H1 (cell line): ENCODE measurements around the gene KIF5C. TPM values are rescaled to one million over a fixed set of nuclear protein-coding genes. Genes with fewer than 3 reads are reported as not detected.

Experiments used
- CTCF ChIA-PET: fragments of 300-600 bp; sonication (Branson Sonifier 250); formaldehyde crosslinking; loops from one replicate; lab custom pipeline; 2021; ENCODE audit not compliant: partially characterized antibody; lab: Charles Lee
- POLR2A ChIA-PET: fragments of 300-600 bp; sonication (Branson Sonifier 250); formaldehyde crosslinking; loops from one replicate; lab custom pipeline; 2021; ENCODE audit warnings: inconsistent platforms; ENCODE audit not compliant: partially characterized antibody; lab: Charles Lee
- DNase-seq, 2 experiments: peaks; one replicate each; pipeline versions ENCODE4 v3.0.0 to v3.0.0-alpha.2; 2010 to 2022; ENCODE audit warnings: low spot score in 2 of 2, low read depth in 1 of 2, mixed read lengths in 1 of 2
- FAIRE-seq: peaks from 2 replicates; lab custom pipeline; 2011; peaks lifted over from hg19 to GRCh38; lab: Jason Lieb, UNC
- H2AFZ ChIP-seq: 2 replicates; pipeline ENCODE4 v1.8.1; 2012; ENCODE audit warnings: low read length, inconsistent platforms
- H2AK5ac ChIP-seq: 2 replicates; pipeline ENCODE4 v1.6.1; 2013; ENCODE audit warnings: low read depth, low read length
- H2BK120ac ChIP-seq: replicated peaks from 2 replicates; pipeline ENCODE3; 2013; ENCODE audit warnings: low read depth, low read length, inconsistent platforms
- H2BK12ac ChIP-seq: 2 replicates; pipeline ENCODE4 v1.6.1; 2013; ENCODE audit warnings: low read depth, low read length
- H2BK15ac ChIP-seq: 2 replicates; pipeline ENCODE4 v1.6.1; 2013; ENCODE audit warnings: low read length
- H2BK20ac ChIP-seq: 2 replicates; pipeline ENCODE4 v1.6.1; 2013; ENCODE audit warnings: low read length
- H2BK5ac ChIP-seq: 2 replicates; pipeline ENCODE4 v1.6.1; 2013; ENCODE audit warnings: low read depth, low read length
- H3K14ac ChIP-seq: 2 replicates; pipeline ENCODE4 v1.6.1; 2013; ENCODE audit warnings: inconsistent platforms; ENCODE audit not compliant: insufficient read length
- H3K18ac ChIP-seq: 2 replicates; pipeline ENCODE4 v1.6.1; 2013; ENCODE audit warnings: low read length; ENCODE audit errors: extremely low read depth
- H3K23ac ChIP-seq: 2 replicates; pipeline ENCODE4 v1.6.1; 2013; ENCODE audit warnings: inconsistent platforms; ENCODE audit not compliant: insufficient read length
- H3K23me2 ChIP-seq: 2 replicates; pipeline ENCODE4 v1.6.1; 2013; ENCODE audit warnings: low read depth, low read length
- H3K27ac ChIP-seq: 2 replicates; pipeline ENCODE4 v1.6.1; 2011; ENCODE audit warnings: low read depth, low read length, inconsistent platforms
- H3K27me3 ChIP-seq, 4 experiments: replicated peaks in 1 of 4; 1 replicate in 1 of 4; 2 replicates in 3 of 4; pipeline versions ENCODE4 v1.6.1 to v1.8.1; 2011 to 2013; ENCODE audit warnings: low read length in 3 of 4, mild to moderate bottlenecking in 3 of 4, inconsistent platforms in 2 of 4, mixed read lengths in 2 of 4, moderate library complexity in 1 of 4; ENCODE audit not compliant: control insufficient read depth in 3 of 4, insufficient read depth in 3 of 4; ENCODE audit errors: extremely low read depth in 1 of 4
- H3K36me3 ChIP-seq, 4 experiments: 2 replicates each; pipeline versions ENCODE4 v1.6.1 to v1.8.1; 2011 to 2013; ENCODE audit warnings: mild to moderate bottlenecking in 4 of 4, low read length in 3 of 4, moderate library complexity in 2 of 4, control low read depth in 1 of 4, inconsistent platforms in 1 of 4; ENCODE audit not compliant: insufficient read depth in 4 of 4, control insufficient read depth in 2 of 4
- H3K4ac ChIP-seq: replicated peaks from 2 replicates; pipeline ENCODE3; 2013; ENCODE audit warnings: low read length, low read depth, mixed read lengths, inconsistent platforms; ENCODE audit not compliant: insufficient read length
- H3K4me1 ChIP-seq, 4 experiments: replicated peaks in 1 of 4; 1 replicate in 1 of 4; 2 replicates in 3 of 4; pipeline versions ENCODE4 v1.6.1 to v1.8.1; 2011 to 2013; ENCODE audit warnings: low read length in 3 of 4, inconsistent platforms in 2 of 4, mixed read lengths in 1 of 4; ENCODE audit not compliant: insufficient read depth in 4 of 4, control insufficient read depth in 3 of 4
- H3K4me2 ChIP-seq, 2 experiments: 2 replicates each; pipeline versions ENCODE4 v1.6.1 to v1.8.1; 2011 to 2013; ENCODE audit warnings: low read depth in 2 of 2, low read length in 2 of 2, control low read depth in 1 of 2, inconsistent platforms in 1 of 2, mild to moderate bottlenecking in 1 of 2; ENCODE audit not compliant: insufficient read depth in 1 of 2
- H3K4me3 ChIP-seq, 4 experiments: fragments of 200-600, 300-600 bp in 1 of 4; sonication (generic), shearing (Covaris generic), sonication (Bioruptor Twin) in 1 of 4; 2 replicates each; pipeline versions ENCODE4 v1.5.1 to v1.8.1; 2011 to 2016; ENCODE audit warnings: low read length in 4 of 4, low read depth in 3 of 4, control low read depth in 2 of 4, inconsistent platforms in 2 of 4, mild to moderate bottlenecking in 2 of 4, mixed read lengths in 1 of 4, moderate library complexity in 1 of 4; ENCODE audit not compliant: insufficient read depth in 2 of 4; ENCODE audit errors: extremely low read depth in 1 of 4
- H3K56ac ChIP-seq: replicated peaks from 2 replicates; pipeline ENCODE3; 2013; ENCODE audit warnings: low read depth, mild to moderate bottlenecking, mixed read lengths, low read length, inconsistent platforms; ENCODE audit not compliant: insufficient read length
- H3K79me1 ChIP-seq: 2 replicates; pipeline ENCODE4 v1.6.1; 2013; ENCODE audit warnings: low read depth, low read length, control low read depth
- H3K79me2 ChIP-seq, 2 experiments: 2 replicates each; pipeline versions ENCODE4 v1.6.1 to v1.8.1; 2012 to 2013; ENCODE audit warnings: low read length in 2 of 2, mild to moderate bottlenecking in 2 of 2, inconsistent platforms in 1 of 2; ENCODE audit not compliant: insufficient read depth in 2 of 2, control insufficient read depth in 1 of 2
- H3K9ac ChIP-seq, 4 experiments: replicated peaks in 1 of 4; 1 replicate in 1 of 4; 2 replicates in 3 of 4; pipeline versions ENCODE4 v1.6.1 to v1.8.1; 2011 to 2013; ENCODE audit warnings: low read depth in 3 of 4, low read length in 3 of 4, control low read depth in 2 of 4, mild to moderate bottlenecking in 2 of 4, moderate library complexity in 2 of 4, inconsistent platforms in 1 of 4; ENCODE audit errors: extremely low read depth in 1 of 4
- H3K9me3 ChIP-seq, 2 experiments: 2 replicates each; pipeline versions ENCODE4 v1.6.1 to v1.8.1; 2012 to 2013; ENCODE audit warnings: mild to moderate bottlenecking in 2 of 2, moderate library complexity in 2 of 2, control low read depth in 1 of 2, inconsistent platforms in 1 of 2, low read depth in 1 of 2, low read length in 1 of 2, mixed read lengths in 1 of 2; ENCODE audit not compliant: insufficient read depth in 2 of 2
- H4K20me1 ChIP-seq, 2 experiments: replicated peaks in 1 of 2; 2 replicates each; pipeline versions ENCODE3 to v1.8.1; 2011 to 2013; ENCODE audit warnings: inconsistent platforms in 2 of 2, low read length in 2 of 2, mild to moderate bottlenecking in 1 of 2; ENCODE audit not compliant: insufficient read depth in 2 of 2, control insufficient read depth in 1 of 2
- H4K5ac ChIP-seq: 2 replicates; pipeline ENCODE4 v1.6.1; 2013; ENCODE audit warnings: low read length, low read depth, mixed read lengths, inconsistent platforms; ENCODE audit not compliant: insufficient read length
- H4K8ac ChIP-seq: 2 replicates; pipeline ENCODE4 v1.8.0; 2013; ENCODE audit warnings: mild to moderate bottlenecking, moderate library complexity, low read length, inconsistent platforms; ENCODE audit not compliant: insufficient read depth; ENCODE audit errors: extremely low read depth
- H4K91ac ChIP-seq: replicated peaks from 2 replicates; pipeline ENCODE3; 2013; ENCODE audit warnings: low read length, mixed read lengths, inconsistent platforms; ENCODE audit not compliant: insufficient read length
- CEBPB ChIP-seq: IDR thresholded peaks from 2 replicates; pipeline ENCODE4 v1.6.1; 2012; ENCODE audit warnings: low read depth, low read length
- CTBP2 ChIP-seq: IDR thresholded peaks from 2 replicates; pipeline ENCODE4 v1.7.0; 2011; ENCODE audit warnings: borderline replicate concordance, mild to moderate bottlenecking, moderate library complexity, mixed read lengths, low read length; ENCODE audit not compliant: insufficient read depth, insufficient read length
- EP300 ChIP-seq, 2 experiments: IDR thresholded peaks; 1 replicate in 1 of 2; 2 replicates in 1 of 2; pipeline ENCODE4 v1.6.1; 2011 to 2012; ENCODE audit warnings: low read depth in 2 of 2, low read length in 2 of 2, mild to moderate bottlenecking in 2 of 2, borderline replicate concordance in 1 of 2, inconsistent platforms in 1 of 2, moderate library complexity in 1 of 2
- EZH2 ChIP-seq: fragments of 200-600 bp; sonication (generic); IDR thresholded peaks from 2 replicates; pipeline ENCODE4 v1.7.1; 2012; ENCODE audit warnings: low read depth, mild to moderate bottlenecking, moderate library complexity, low read length, inconsistent platforms; ENCODE audit not compliant: severe bottlenecking
- GABPA ChIP-seq: IDR thresholded peaks from 2 replicates; pipeline ENCODE4 v1.6.1; 2011; ENCODE audit warnings: mild to moderate bottlenecking, low read length, moderate library complexity, borderline replicate concordance; ENCODE audit not compliant: insufficient read depth
- NANOG ChIP-seq: IDR thresholded peaks from 2 replicates; pipeline ENCODE4 v1.6.1; 2011; ENCODE audit warnings: low read length, low read depth, mild to moderate bottlenecking, inconsistent platforms; ENCODE audit not compliant: insufficient read depth, poor library complexity, severe bottlenecking
- RAD21 ChIP-seq, 2 experiments: IDR thresholded peaks in 1 of 2; conservative IDR thresholded peaks in 1 of 2; 2 replicates each; pipeline ENCODE4 v1.6.1; 2011; ENCODE audit warnings: low read depth in 2 of 2, low read length in 2 of 2, improper control_type of control experiment in 1 of 2, inconsistent platforms in 1 of 2, mild to moderate bottlenecking in 1 of 2, moderate library complexity in 1 of 2
- RBBP5 ChIP-seq: IDR thresholded peaks from 2 replicates; pipeline ENCODE4 v1.7.1; 2012; ENCODE audit warnings: low read depth, mild to moderate bottlenecking, inconsistent platforms, low read length, moderate library complexity, borderline replicate concordance
- SAP30 ChIP-seq: fragments of 300-600 bp; sonication (generic); IDR thresholded peaks from 2 replicates; pipeline ENCODE4 v1.7.1; 2012; ENCODE audit warnings: low read length, moderate library complexity, mild to moderate bottlenecking, inconsistent platforms; ENCODE audit not compliant: insufficient read depth, insufficient replicate concordance
- TAF1 ChIP-seq: IDR thresholded peaks from 2 replicates; pipeline ENCODE4 v1.6.1; 2011; ENCODE audit warnings: mild to moderate bottlenecking, low read depth, low read length
- WGBS, 2 experiments: shearing (Covaris generic) in 1 of 2; methylation state at CpG; one replicate each; pipeline versions ENCODE4 v1.1.6 to v1.1.7; 2013 to 2015; ENCODE audit warnings: low lambda C conversion rate in 2 of 2, mixed read lengths in 2 of 2, inconsistent platforms in 1 of 2, low coverage in 1 of 2, missing lambda C conversion rate in 1 of 2; ENCODE audit not compliant: insufficient replicate concordance in 2 of 2, insufficient coverage in 1 of 2, insufficient read length in 1 of 2; ENCODE audit errors: extremely low coverage in 1 of 2, missing lambda C conversion rate in 1 of 2; 5-methylcytosine and 5-hydroxymethylcytosine counted together
- polyA plus RNA-seq, 7 experiments: library from polyadenylated mRNA; depleted of rRNA in 3 of 7; stranded (reverse) in 5 of 7; unstranded in 2 of 7; fragments of >200 nt in 5 of 7; fragments of 200-250 nt in 2 of 7; gene quantifications; 1 replicate in 5 of 7; 2 replicates in 1 of 7; 4 replicates in 1 of 7; pipeline versions ENCODE4 v1.2.1 to v1.2.3, GENCODE V29; 2011 to 2013; ENCODE audit warnings: missing spikeins in 2 of 7, mixed read lengths in 2 of 7
- total RNA-seq: library from RNA; stranded (reverse); fragmentation: NEBNext Ultra II Directional; extraction: Animal tissue kit (Norgen Biotek cat#: 25700); gene quantifications from 2 replicates; pipeline ENCODE4 v1.2.1, GENCODE V29; 2021

KIF5C gene
- total and polyA plus RNA-seq, 2 of the 8 experiments (the other 6 are each of a cell fraction or from before 2014, with no cell fraction given) = 16.3 to 66.4 TPM

- no peak overlapping the region for H3K4me2 ChIP-seq
- no peak overlapping the region for H2BK5ac ChIP-seq
- no peak overlapping the region for H3K18ac ChIP-seq
- H2BK15ac ChIP-seq = no peak overlapping the region
- H3K79me1 ChIP-seq = no peaks in the 10 kb centered on the region
- no peak overlapping the region for H3K27ac ChIP-seq
- no peaks in the 10 kb centered on the region for H3K27me3 ChIP-seq
- H4K5ac ChIP-seq = no peak overlapping the region
- no peaks in the 10 kb centered on the region for H4K20me1 ChIP-seq
- no peak overlapping the region for H3K4me3 ChIP-seq
- no peaks in the 10 kb centered on the region for H3K79me2 ChIP-seq
- H3K36me3 ChIP-seq = no peaks in the 10 kb centered on the region
- peaks cover 0 to 5% (median 0%) of the 10 kb centered on the region in 4 experiments; a peak in 3 of 7 replicates for H3K4me1 ChIP-seq
- no peak overlapping the region for H4K91ac ChIP-seq
- no peak overlapping the region for H3K9ac ChIP-seq
- CTCF ChIA-PET = interaction anchor here (0.9 to 6.6 kb wide), 3 partner anchors 8 to 17 kb away, joined by 3 to 47 read pairs (median 4); no protein-coding TSS in a partner anchor
- no peak overlapping the region for H4K8ac ChIP-seq
- H2BK120ac ChIP-seq = no peak overlapping the region
- DNase-seq (no peak), FAIRE-seq (no peak)
- H3K4ac ChIP-seq = no peak overlapping the region
- H2AK5ac ChIP-seq = no peak overlapping the region
- WGBS, 2 experiments = 95% methylated on average over 7 of the region's 7 CpGs; no CpG with 5 or more reads in 1 of the 2 experiments
- no peaks in the 10 kb centered on the region; the same call in 1 of the 2 replicates for H3K23me2 ChIP-seq
- H3K23ac ChIP-seq = no peak overlapping the region
- no peak overlapping the region for H2AFZ ChIP-seq
- H2BK20ac ChIP-seq = 0 out of 2 replicates have a peak overlapping the region, but pooled peaks have one; percentile 6
- no peak overlapping the region for H2BK12ac ChIP-seq
- POLR2A ChIA-PET = no interaction called here
- no peaks in the 10 kb centered on the region for H3K9me3 ChIP-seq
- no peak overlapping the region for H3K14ac ChIP-seq
- no peak overlapping the region for H3K56ac ChIP-seq
- TF ChIP-seq CTBP2 (no peak), NANOG (no peak), RAD21 (IDR thresholded peaks at IDR 0.05 in 1 of 2, conservative IDR thresholded peaks at IDR 0.05 in 1 of 2; ENCODE audit: low read depth in 2 of 2, low read length in 2 of 2) (no peak), RBBP5 (no peak), CEBPB (no peak), GABPA (no peak), EZH2 (no peak), SAP30 (no peak), EP300 (IDR thresholded peaks at IDR 0.05; ENCODE audit: borderline replicate concordance in 1 of 2, low read depth in 2 of 2, low read length in 2 of 2) (no peak), TAF1 (no peak)
Measured at GRCh38 chr2:148832637-148833036, 42.4 kb upstream of the KIF5C start.
